ENCODE measurements around the gene LCP2. TPM values are rescaled to one million over a fixed set of nuclear protein-coding genes. Genes with fewer than 3 reads are reported as not detected.

Gene LCP2
- total RNA-seq, 1 experiment from 2014 or later: not detected

- H3K18ac ChIP-seq (ENCODE audit: insufficient read length, low read depth, low read length): no peak overlapping the region
- H3K4me2 ChIP-seq (ENCODE audit: insufficient read depth, insufficient read length, low read length): no peak overlapping the region
- H2BK5ac ChIP-seq (ENCODE audit: insufficient read length, low read length): no peak overlapping the region
- no peak overlapping the region for H2BK12ac ChIP-seq (ENCODE audit: insufficient read length, low read depth, low read length)
- H2AFZ ChIP-seq (ENCODE audit: low read length): no peak overlapping the region
- peaks cover 12% of the 10 kb centered on the region for H3K9me3 ChIP-seq (ENCODE audit: control insufficient read depth, low read depth, low read length)
- no peak overlapping the region for H2BK15ac ChIP-seq (ENCODE audit: low read depth, low read length)
- H3K27me3 Mint-ChIP-seq (ENCODE audit: low read depth): peaks cover 20% of the 10 kb centered on the region
- no peak overlapping the region for H3K4me3 Mint-ChIP-seq
- TF ChIP-seq CTCF (conservative IDR thresholded peaks at IDR 0.05): no peak
- H3K27ac ChIP-seq (ENCODE audit: insufficient read length, low read depth, low read length): no peak overlapping the region
- no peak overlapping the region for H4K5ac ChIP-seq (ENCODE audit: insufficient read length, low read depth, low read length)
- no peak overlapping the region for H3K27ac Mint-ChIP-seq
- H3K4me1 ChIP-seq (ENCODE audit: insufficient read depth, low read length): no peaks in the 10 kb centered on the region
- H3T11ph ChIP-seq (ENCODE audit: low read length): no peak overlapping the region
- no peak overlapping the region for H3K56ac ChIP-seq (ENCODE audit: insufficient read length, low read depth, low read length)
- WGBS (ENCODE audit: extremely low coverage, insufficient read length, low lambda C conversion rate): no CpG with 5 or more reads among the region's 6 CpGs
- H4K91ac ChIP-seq (ENCODE audit: insufficient read length, low read depth, low read length): no peak overlapping the region
- no peaks in the 10 kb centered on the region for H4K20me1 ChIP-seq (ENCODE audit: control insufficient read depth, insufficient read depth, insufficient read length)
- no peak overlapping the region for H3K4ac ChIP-seq (ENCODE audit: low read depth, low read length)
- no peak overlapping the region for H4K8ac ChIP-seq (replicated peaks; ENCODE audit: insufficient read length, low read depth, low read length)
- H3K79me1 ChIP-seq (ENCODE audit: insufficient read depth, low read depth, low read length, poor library complexity, severe bottlenecking): no peaks in the 10 kb centered on the region
- no peak overlapping the region for H3K23ac ChIP-seq (ENCODE audit: insufficient read length, low read depth, low read length)
- peaks cover 17 to 19% of the 10 kb centered on the region in 2 experiments for H3K9me3 Mint-ChIP-seq
- no peaks in the 10 kb centered on the region for H3K23me2 ChIP-seq (ENCODE audit: insufficient read length, low read depth, low read length, poor library complexity, severe bottlenecking)
- H3K36me3 Mint-ChIP-seq (ENCODE audit: insufficient read depth in 1 of 3, low read depth in 3 of 3): peaks cover 7 to 18% (median 9%) of the 10 kb centered on the region in 3 experiments; a peak in 6 of 7 replicates
- peaks cover 6 to 14% of the 10 kb centered on the region in 2 experiments; a peak in 3 of 4 replicates for H3K4me1 Mint-ChIP-seq
- H2BK120ac ChIP-seq (ENCODE audit: low read depth, low read length, poor library complexity, severe bottlenecking): no peak overlapping the region
- no peak overlapping the region for H3K9ac ChIP-seq (ENCODE audit: extremely low read depth, insufficient read length, low read length)
- no peaks in the 10 kb centered on the region; the same call in 1 of the 2 replicates for H3K27me3 ChIP-seq (ENCODE audit: insufficient read depth, low read length)
- no peak overlapping the region for H2AK5ac ChIP-seq (ENCODE audit: insufficient read length, low read length)
- no peak overlapping the region for H2BK20ac ChIP-seq (ENCODE audit: low read depth, low read length, poor library complexity, severe bottlenecking)
- peak; percentile 36 for DNase-seq
- H3K14ac ChIP-seq (ENCODE audit: insufficient read depth, low read length): no peak overlapping the region
- no peaks in the 10 kb centered on the region for H3K79me2 ChIP-seq (ENCODE audit: insufficient read depth, low read length)
These were observed 4.3 kb downstream of the LCP2 start for GRCh38 chr5:170293273-170293672.

Data from H9 (cell line).